Omental fat pad (tissue), 4 donors: ENCODE measurements around the gene B4GALT1. TPM values are rescaled to one million over a fixed set of nuclear protein-coding genes. Genes with fewer than 3 reads are reported as not detected.

Experiments
- ATAC-seq: fragments of 150-250 bp; one replicate; pipeline ENCODE4 v1.9.1; 2016; ENCODE audit warnings: mild to moderate bottlenecking, moderate library complexity; ENCODE audit not compliant: low FRiP score
- DNase-seq: peaks from one replicate; pipeline ENCODE4 v3.0.0-alpha.2; 2019; ENCODE audit warnings: low spot score
- total RNA-seq, 4 donors: library from RNA; depleted of rRNA; stranded (reverse); fragments of >200 nt; gene quantifications; one replicate each; pipeline ENCODE4 v1.1.0, GENCODE V29; 2016
- TF ChIP-seq, protein P1 (sequence below), 3 donors: fragments of 450-650 bp; IDR thresholded peaks; one replicate each; pipeline ENCODE4 v1.5.1; 2016 to 2017; ENCODE audit warnings: antibody characterized with exemption in 3 of 3, mild to moderate bottlenecking in 3 of 3, moderate library complexity in 2 of 3

The B4GALT1 gene
- total RNA-seq, 4 donors from 2014 or later: 52.5 to 113 (median 72.1) TPM

DNA sequence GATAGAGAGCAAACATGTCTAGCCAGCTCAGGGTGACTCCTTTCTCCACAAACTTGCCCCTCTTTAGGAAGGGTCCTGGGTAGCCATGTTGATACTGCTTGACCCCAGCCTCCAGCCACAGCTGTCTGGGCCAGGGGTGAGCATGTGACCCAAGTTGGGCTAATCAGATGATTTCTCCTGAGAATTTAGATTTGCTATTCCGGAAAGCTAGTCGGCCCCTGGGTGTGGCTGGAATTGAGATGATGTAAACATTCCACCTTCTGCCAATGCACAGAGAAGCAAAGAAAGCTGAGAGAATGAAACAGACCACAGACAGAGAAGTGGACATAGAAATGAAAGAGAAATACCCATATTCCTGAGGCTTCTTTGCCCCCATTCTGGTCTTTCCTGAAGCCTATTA lies 17.8 kb upstream of the B4GALT1 start:
- TF ChIP-seq, protein P1, sequence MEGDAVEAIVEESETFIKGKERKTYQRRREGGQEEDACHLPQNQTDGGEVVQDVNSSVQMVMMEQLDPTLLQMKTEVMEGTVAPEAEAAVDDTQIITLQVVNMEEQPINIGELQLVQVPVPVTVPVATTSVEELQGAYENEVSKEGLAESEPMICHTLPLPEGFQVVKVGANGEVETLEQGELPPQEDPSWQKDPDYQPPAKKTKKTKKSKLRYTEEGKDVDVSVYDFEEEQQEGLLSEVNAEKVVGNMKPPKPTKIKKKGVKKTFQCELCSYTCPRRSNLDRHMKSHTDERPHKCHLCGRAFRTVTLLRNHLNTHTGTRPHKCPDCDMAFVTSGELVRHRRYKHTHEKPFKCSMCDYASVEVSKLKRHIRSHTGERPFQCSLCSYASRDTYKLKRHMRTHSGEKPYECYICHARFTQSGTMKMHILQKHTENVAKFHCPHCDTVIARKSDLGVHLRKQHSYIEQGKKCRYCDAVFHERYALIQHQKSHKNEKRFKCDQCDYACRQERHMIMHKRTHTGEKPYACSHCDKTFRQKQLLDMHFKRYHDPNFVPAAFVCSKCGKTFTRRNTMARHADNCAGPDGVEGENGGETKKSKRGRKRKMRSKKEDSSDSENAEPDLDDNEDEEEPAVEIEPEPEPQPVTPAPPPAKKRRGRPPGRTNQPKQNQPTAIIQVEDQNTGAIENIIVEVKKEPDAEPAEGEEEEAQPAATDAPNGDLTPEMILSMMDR (IDR thresholded peaks at IDR 0.05): no peak
- DNase-seq (no peak), ATAC-seq (no peak)

DNA sequence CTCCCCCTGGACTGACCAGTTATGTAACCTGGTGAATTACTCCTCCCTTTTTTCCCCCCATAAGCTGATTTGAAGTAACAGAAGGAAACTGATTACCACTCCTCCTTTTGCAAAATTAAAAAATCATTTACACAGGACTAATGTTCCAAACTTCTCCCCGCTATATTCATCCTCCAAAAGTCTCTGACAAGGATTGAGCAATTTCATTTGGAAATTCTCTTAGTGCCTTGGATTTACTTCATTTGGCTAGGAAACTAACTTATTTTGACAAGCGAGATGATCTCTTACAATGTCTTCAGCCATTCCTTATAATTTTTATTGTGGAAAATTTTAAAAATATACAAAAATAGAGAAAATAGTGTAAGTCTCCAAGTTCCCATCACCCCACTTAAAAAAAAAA lies 15.4 kb upstream of the B4GALT1 start:
- ATAC-seq (peak; percentile 26), DNase-seq (no peak)
- TF ChIP-seq, protein P1 (IDR thresholded peaks at IDR 0.05): no peak

DNA sequence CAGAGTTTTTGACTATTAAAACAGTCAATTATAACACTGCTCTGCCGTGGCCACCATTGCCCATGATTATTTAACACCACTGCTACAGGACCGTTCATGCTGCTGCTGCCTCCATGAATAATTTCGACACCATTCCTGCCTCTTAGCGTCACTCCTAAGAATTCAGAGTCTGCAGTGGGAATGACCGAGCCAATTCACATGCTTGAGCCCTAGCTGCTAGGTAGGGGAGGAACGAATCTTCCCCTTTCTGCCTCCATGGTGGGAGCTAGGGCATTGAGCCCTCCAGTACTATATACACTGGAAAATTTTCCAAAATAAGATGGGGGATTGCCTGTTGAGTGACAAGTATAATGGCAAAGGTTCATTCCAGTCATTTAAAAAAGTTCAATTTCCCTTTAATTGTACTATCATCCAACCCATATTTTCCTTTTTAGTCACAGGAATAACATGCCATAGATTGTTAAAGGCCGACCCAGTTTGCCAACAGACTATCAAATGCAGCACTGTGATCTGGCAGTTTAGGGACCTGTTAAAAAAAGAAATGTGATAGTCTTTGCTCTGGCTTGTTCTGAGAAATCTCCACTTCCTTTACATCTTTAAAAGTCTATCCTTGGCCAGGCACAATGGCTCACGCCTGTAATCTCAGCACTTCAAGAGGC lies 13.5 kb upstream of the B4GALT1 start:
- TF ChIP-seq, protein P1 (IDR thresholded peaks at IDR 0.05): no peak
- no peak for ATAC-seq
- DNase-seq: no peak

DNA sequence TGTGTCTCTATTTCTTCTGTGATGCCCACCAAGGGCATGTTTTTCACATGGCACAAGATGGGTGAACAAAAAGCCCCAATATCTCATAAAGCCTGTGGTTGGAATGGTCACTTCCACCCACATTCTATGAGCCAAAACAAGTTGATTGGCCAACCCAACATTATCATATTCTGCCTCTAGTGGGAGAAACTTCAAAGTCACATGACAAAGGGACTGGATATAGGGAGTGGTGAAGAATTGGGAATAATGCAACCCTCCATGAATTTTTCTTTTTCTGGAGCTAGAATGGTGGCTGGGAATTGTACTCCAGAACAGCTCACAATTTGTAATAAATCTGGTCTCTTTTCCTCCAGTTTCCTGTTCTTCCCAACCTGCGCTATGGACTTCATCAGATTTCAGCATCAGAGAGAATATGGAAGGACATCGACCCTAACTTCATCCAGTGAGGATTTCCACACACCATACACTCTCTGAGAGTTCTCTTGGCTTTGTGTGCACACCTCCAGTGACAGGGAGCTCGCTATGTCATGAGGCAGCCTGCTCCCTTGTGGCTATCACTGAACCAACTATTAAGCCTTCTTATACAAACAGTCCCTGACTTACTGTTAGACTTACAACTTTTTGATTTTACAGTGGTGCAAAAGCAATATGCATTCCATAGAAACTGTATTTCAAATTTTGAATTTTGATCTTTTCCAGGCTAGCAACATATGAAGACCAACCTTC lies 12.0 kb upstream of the B4GALT1 start:
- ATAC-seq (no peak), DNase-seq (no peak)
- TF ChIP-seq, protein P1 (IDR thresholded peaks at IDR 0.05): no peak

DNA sequence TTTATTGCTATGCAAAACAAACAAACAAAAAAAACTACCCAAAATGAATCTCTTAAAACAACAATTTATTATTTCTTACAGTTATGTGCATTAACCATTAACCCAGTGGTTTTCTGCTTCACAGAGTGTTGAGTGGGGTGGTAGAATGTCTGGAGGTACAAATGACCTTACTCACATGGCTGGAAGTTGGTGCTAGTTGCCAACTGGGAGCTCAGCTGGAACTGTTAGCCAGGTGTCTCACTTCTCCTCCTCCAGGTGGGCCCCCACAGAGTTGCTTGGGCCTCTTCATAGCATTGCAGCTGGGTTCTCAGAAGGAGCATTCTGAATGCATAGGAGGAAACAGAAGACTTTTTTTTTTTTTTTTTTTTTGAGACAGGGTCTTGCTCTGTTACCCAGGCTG lies 10.5 kb upstream of the B4GALT1 start:
- TF ChIP-seq, protein P1 (IDR thresholded peaks at IDR 0.05): no peak
- DNase-seq (no peak), ATAC-seq (no peak)

DNA sequence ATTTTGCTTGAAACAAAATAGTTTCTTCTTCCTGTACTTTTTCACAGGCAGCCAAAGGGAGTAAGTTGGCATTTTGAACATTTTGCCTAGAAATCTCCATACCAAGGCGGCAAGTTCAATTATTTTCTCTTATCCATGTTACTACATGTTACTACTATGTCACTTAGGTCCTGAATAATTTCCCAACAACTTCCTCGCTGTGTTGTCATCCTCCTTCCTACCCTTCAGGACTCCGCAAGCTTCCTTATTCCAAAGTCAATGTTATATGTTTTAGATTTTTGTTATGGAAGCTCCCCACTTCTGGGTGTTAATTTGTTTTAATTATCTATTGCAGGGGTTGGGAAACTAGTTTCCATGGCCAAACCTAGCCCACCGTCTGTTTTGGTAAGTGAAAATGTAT lies 9.9 kb upstream of the B4GALT1 start:
- no peak for DNase-seq
- ATAC-seq: no peak
- TF ChIP-seq, protein P1 (IDR thresholded peaks at IDR 0.05): no peak
